Body of pancreas (tissue), 4 donors: ENCODE data around the gene HIVEP2. TPM values are rescaled to one million over a fixed set of nuclear protein-coding genes. Genes with fewer than 3 reads are reported as not detected.
A peak's percentile ranks its signal among the peaks of the same experiment; 100 is the strongest.

Experiments used
- ATAC-seq: fragments of 150-250 bp; one replicate; pipeline ENCODE4 v1.9.1; 2016
- DNase-seq, 4 donors: peaks; one replicate each; pipeline ENCODE4 v3.0.0-alpha.2; 2019
- H3K27ac ChIP-seq, 4 donors: fragments of 200-600 bp; sonication (generic); 1 replicate in 3 of 4; 2 replicates in 1 of 4; pipeline versions ENCODE4 v1.5.1 to v1.6.1; 2016 to 2019; ENCODE audit warnings: mild to moderate bottlenecking in 1 of 4, mixed read lengths in 1 of 4, moderate library complexity in 1 of 4
- H3K27me3 ChIP-seq, 2 donors: fragments of 200-600 bp; sonication (generic); one replicate each; pipeline ENCODE4 v1.6.0; 2016; ENCODE audit warnings: mild to moderate bottlenecking in 1 of 2
- H3K36me3 ChIP-seq, 2 donors: fragments of 200-600 bp; sonication (generic); replicated peaks in 1 of 2; 2 replicates each; pipeline ENCODE4 v1.5.1; 2016; ENCODE audit warnings: low read depth in 2 of 2; ENCODE audit not compliant: insufficient read depth in 1 of 2
- H3K4me1 ChIP-seq: fragments of 200-600 bp; sonication (generic); one replicate; pipeline ENCODE4 v1.6.0; 2016
- H3K4me3 ChIP-seq, 2 donors: fragments of 200-600 bp; sonication (generic); 1 replicate in 1 of 2; 2 replicates in 1 of 2; pipeline ENCODE4 v1.5.1; 2016 to 2019
- H3K9me3 ChIP-seq, 3 donors: fragments of 200-600 bp; sonication (generic); 1 replicate in 2 of 3; 2 replicates in 1 of 3; pipeline ENCODE4 v1.5.1; 2016
- CTCF ChIP-seq, 7 experiments: fragments of 450-650 bp in 4 of 7; fragments of 200-600 bp in 3 of 7; sonication (generic) in 3 of 7; IDR thresholded peaks; one replicate each; pipeline ENCODE4 v1.5.1; 2016 to 2019; ENCODE audit warnings: antibody characterized with exemption in 7 of 7
- POLR2A ChIP-seq, 3 donors: fragments of 450-650 bp; IDR thresholded peaks; one replicate each; pipeline ENCODE4 v1.6.1; 2016; ENCODE audit warnings: antibody characterized with exemption in 3 of 3, mild to moderate bottlenecking in 2 of 3
- WGBS, 2 donors: methylation state at CpG; one replicate each; pipeline ENCODE4 v1.1.5; 2017; 5-methylcytosine and 5-hydroxymethylcytosine counted together
- intact Hi-C: fragments of 100-400 bp; cut with DNase I; formaldehyde crosslinking; loops from one replicate; pipeline ENCODE4 v1.15.1; 2023
- total RNA-seq, 2 donors: library from RNA; depleted of rRNA; stranded (reverse); fragments of >200 nt; gene quantifications; one replicate each; pipeline ENCODE4 v1.1.0, GENCODE V29; 2016

HIVEP2 gene
- total RNA-seq, 2 donors from 2014 or later, result 11.2 to 16.5 TPM

DNA sequence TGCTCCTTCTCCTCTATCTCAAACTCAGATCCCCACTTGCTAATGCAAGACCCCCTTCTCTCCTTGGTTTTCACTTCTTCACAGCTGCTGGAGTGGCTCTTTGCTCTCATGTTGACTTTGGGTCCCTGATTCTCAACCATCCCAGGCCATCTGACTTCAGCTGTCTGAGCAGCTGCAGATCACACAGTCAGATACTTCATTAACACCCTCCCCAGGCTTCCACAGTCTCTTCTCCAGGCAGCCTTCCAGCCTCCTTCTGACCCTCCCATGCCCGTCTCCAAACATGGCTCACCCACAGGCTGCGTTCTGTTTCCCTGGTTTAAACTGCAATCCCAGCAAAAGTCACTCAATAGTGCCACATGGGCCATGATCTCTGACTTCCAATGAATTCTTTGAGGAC, 65.4 kb downstream of the HIVEP2 start:
- 75 to 97% methylated on average over 2 of the region's 2 CpGs for WGBS, 2 donors
- DNase-seq, result no peak
- intact Hi-C loops, result no loop called here

DNA sequence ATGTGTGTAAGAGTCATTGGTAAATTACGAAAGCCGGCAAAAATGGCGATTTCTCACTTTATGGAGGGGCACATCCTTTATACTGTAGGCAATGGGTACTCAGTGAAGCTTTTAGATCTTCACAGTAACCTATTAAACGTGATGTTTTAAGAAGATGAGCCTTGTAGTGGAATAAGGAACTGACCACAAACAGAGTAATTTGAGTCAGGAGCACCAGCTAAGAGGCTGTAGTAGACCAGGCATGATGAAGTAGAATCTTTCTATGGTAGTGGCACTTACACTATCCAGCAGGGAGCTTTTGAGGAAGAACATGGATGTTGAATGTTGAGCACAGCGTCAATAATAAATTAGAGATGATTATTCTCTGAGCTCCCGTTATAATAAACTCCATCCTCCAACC, 65.9 kb downstream of the HIVEP2 start:
- WGBS, 2 donors, result 80 to 97% methylated on average over 6 of the region's 6 CpGs
- H3K27ac ChIP-seq, result no peak overlapping the region
- TF ChIP-seq CTCF (IDR thresholded peaks at IDR 0.05), result no peak
- TF ChIP-seq POLR2A (IDR thresholded peaks at IDR 0.05), result no peak
- H3K9me3 ChIP-seq, result no peaks in the 10 kb centered on the region
- H3K27me3 ChIP-seq, result no peaks in the 10 kb centered on the region
- no peak overlapping the region for H3K4me3 ChIP-seq
- H3K4me1 ChIP-seq, result peaks cover 15% of the 10 kb centered on the region
- no peak for ATAC-seq
- no peaks in the 10 kb centered on the region for H3K36me3 ChIP-seq
- DNase-seq, result no peak
- intact Hi-C loops, result no loop called here

More for the DNA sequence above, 65.4 kb downstream of the HIVEP2 start:
- no peak for TF ChIP-seq CTCF (IDR thresholded peaks at IDR 0.05)
- TF ChIP-seq POLR2A (IDR thresholded peaks at IDR 0.05), result no peak
- H3K27me3 ChIP-seq, result no peaks in the 10 kb centered on the region
- H3K4me3 ChIP-seq, result no peak overlapping the region
- H3K9me3 ChIP-seq, result no peaks in the 10 kb centered on the region
- H3K4me1 ChIP-seq, result peaks cover 16% of the 10 kb centered on the region
- no peaks in the 10 kb centered on the region for H3K36me3 ChIP-seq
- no peak overlapping the region for H3K27ac ChIP-seq
- no peak for ATAC-seq

DNA sequence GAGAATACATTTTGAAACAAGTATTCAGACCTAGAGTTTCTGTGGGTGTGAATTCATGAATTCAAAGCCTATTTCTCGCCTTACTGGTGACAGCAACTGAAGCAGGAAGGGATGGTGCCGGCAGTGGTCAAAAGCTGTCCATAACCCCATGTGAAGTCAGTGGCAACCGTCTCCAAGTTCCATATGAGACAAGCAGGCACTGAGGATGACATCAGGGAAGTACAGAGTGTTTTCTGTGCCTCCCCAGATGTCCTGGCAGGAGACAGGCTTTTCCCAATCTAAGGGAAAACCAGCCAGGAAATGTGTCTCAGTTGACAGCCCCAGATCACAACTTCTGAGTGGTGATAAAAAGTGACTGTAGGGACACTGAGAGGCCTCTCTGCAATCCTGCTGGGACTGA, 66.6 kb downstream of the HIVEP2 start:
- peaks cover 12% of the 10 kb centered on the region for H3K4me1 ChIP-seq
- H3K36me3 ChIP-seq, result no peaks in the 10 kb centered on the region
- DNase-seq (no peak), ATAC-seq (no peak)
- H3K27me3 ChIP-seq, result no peaks in the 10 kb centered on the region
- H3K9me3 ChIP-seq, result no peaks in the 10 kb centered on the region
- no peak overlapping the region for H3K4me3 ChIP-seq
- WGBS, 2 donors, result 89% methylated on average over 3 of the region's 3 CpGs
- TF ChIP-seq CTCF (IDR thresholded peaks at IDR 0.05) (no peak), POLR2A (IDR thresholded peaks at IDR 0.05) (no peak)
- H3K27ac ChIP-seq, result peak overlapping the region in 1 of 4 donors; percentile 13
- intact Hi-C loops, result no loop called here

- ATAC-seq (no peak), DNase-seq (no peak)
- intact Hi-C loops, result no loop called here
- WGBS, 2 donors, result 9 to 10% methylated on average over 1 of the region's 1 CpG
- Histone ChIP-seq H3K27me3 (no peaks in the 10 kb centered on the region), H3K36me3 (no peaks in the 10 kb centered on the region), H3K4me1 (peaks cover 42% of the 10 kb centered on the region), H3K4me3 (no peak overlapping the region), H3K27ac (no peak overlapping the region), H3K9me3 (no peaks in the 10 kb centered on the region)
- TF ChIP-seq POLR2A (IDR thresholded peaks at IDR 0.05) (no peak), CTCF (IDR thresholded peaks at IDR 0.05) (no peak)
These were observed 70.3 kb downstream of the HIVEP2 start for GRCh38 chr6:142874676-142875075.

DNA sequence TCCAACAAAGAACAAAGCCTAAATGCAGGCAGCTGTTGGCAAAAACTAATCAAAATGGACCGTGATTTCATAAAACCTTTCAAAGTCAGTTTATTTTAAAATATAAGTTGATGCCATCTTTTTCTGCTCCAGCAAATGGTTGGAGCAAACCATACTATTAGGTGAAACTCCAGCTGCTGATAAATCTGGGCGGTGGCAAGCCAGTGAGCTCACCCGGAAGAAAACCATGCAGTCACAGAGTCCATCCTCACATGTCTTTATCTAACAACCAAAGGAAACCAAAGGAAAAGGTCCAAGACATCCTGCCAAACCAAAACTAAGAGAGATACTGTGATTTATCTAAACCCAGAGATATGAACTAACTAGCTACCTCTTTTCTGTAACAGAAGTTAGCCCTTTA, 72.6 kb downstream of the HIVEP2 start:
- H3K4me1 ChIP-seq, result peaks cover 62% of the 10 kb centered on the region
- no peaks in the 10 kb centered on the region for H3K27me3 ChIP-seq
- peak in 3 of 4 donors; percentile 22 to 28 (median 27) for DNase-seq
- 23 to 43% methylated on average over 3 of the region's 3 CpGs for WGBS, 2 donors
- H3K36me3 ChIP-seq, result no peaks in the 10 kb centered on the region
- no peak overlapping the region for H3K4me3 ChIP-seq
- H3K9me3 ChIP-seq, result no peaks in the 10 kb centered on the region
- ATAC-seq, result peak; percentile 22
- H3K27ac ChIP-seq, result peak overlapping the region; percentile 59 to 80 (median 68)
- intact Hi-C loops, result no loop called here
- no peak for TF ChIP-seq CTCF (IDR thresholded peaks at IDR 0.05)
- TF ChIP-seq POLR2A (IDR thresholded peaks at IDR 0.05), result no peak
